Lower leg skin (tissue), 3 donors: ENCODE data around the gene KRTAP4-11.
"Not testable (repeated sequence)": the region's sequence is repeated elsewhere in the genome, so short reads cannot be mapped to it uniquely, and the experiment has no call there.

ENCODE experiments used
- CTCF ChIP-seq, 3 donors: fragments of 450-650 bp; IDR thresholded peaks; one replicate each; pipeline ENCODE4 v1.5.1; 2016; ENCODE audit warnings: antibody characterized with exemption in 3 of 3, mild to moderate bottlenecking in 3 of 3, moderate library complexity in 2 of 3
- POLR2A ChIP-seq, 2 donors: fragments of 450-650 bp; IDR thresholded peaks; one replicate each; pipeline ENCODE4 v1.6.1; 2016 to 2017; ENCODE audit warnings: antibody characterized with exemption in 2 of 2, mild to moderate bottlenecking in 1 of 2, moderate library complexity in 1 of 2

- TF ChIP-seq POLR2A, CTCF (IDR thresholded peaks at IDR 0.05): not testable (repeated sequence)
Observed at GRCh38 chr17:41083427-41083826, 34.7 kb downstream of the KRTAP4-11 start.
